ENCODE measurements around the gene ZNF774. TPM values are rescaled to one million over a fixed set of nuclear protein-coding genes. Genes with fewer than 3 reads are reported as not detected.
"Not testable (repeated sequence)": the region's sequence is repeated elsewhere in the genome, so short reads cannot be mapped to it uniquely, and the experiment has no call there.

The ZNF774 gene
- total RNA-seq, 3 donors from 2014 or later: 2.6 to 7.6 (median 4.6) TPM

DNA sequence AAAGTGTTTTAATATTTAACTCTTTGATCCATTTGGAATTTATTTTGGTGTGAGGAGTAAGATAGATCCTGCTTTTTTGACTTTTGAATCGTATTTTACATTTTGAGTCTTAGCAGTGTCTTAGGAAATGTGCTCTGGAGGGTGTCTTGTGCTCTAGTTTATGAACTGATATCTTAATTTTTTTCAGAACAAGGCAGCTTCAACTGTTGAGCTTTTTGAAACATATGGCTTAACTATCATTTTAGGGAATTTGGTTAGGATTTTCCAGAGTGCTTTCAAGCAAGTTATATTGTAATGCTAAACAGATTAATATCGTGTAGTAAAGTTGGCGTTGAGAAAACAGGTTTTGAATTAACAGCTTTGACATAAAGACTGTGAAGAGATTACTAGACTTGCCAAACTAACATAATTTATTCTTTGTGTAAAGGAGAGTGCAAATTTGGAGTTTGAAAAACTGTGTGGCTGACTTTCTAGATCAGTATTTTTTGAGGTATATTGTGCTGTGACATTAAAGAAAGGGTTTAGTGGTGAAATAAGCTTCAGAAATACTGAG lies 53.0 kb downstream of the ZNF774 start:
- H3K4me1 ChIP-seq: peaks cover 0 to 24% of the 10 kb centered on the region in 2 donors
- TF ChIP-seq POLR2AphosphoS5 (IDR thresholded peaks at IDR 0.05) (no peak), POLR2A (IDR thresholded peaks at IDR 0.05) (no peak)
- TF ChIP-seq, protein P1, sequence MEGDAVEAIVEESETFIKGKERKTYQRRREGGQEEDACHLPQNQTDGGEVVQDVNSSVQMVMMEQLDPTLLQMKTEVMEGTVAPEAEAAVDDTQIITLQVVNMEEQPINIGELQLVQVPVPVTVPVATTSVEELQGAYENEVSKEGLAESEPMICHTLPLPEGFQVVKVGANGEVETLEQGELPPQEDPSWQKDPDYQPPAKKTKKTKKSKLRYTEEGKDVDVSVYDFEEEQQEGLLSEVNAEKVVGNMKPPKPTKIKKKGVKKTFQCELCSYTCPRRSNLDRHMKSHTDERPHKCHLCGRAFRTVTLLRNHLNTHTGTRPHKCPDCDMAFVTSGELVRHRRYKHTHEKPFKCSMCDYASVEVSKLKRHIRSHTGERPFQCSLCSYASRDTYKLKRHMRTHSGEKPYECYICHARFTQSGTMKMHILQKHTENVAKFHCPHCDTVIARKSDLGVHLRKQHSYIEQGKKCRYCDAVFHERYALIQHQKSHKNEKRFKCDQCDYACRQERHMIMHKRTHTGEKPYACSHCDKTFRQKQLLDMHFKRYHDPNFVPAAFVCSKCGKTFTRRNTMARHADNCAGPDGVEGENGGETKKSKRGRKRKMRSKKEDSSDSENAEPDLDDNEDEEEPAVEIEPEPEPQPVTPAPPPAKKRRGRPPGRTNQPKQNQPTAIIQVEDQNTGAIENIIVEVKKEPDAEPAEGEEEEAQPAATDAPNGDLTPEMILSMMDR (IDR thresholded peaks at IDR 0.05): no peak

DNA sequence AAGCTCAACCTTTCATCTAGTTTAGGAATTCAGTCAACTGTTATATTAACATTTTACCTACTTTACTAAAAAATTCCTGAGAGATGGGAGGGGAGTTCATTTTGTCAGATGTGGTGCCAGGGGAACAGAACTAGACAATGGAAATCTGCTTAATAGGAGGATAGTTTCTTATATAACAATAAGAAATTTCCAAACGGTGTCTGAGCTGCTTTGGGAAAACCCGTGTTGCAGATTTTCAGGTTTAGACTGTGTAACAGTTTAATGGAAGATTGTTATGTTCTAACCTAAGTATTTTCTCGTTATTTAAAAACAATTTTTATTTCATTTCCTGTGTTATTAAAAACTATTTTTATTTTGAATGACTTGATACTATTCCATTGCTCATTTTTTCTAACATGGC lies 55.3 kb downstream of the ZNF774 start:
- TF ChIP-seq POLR2AphosphoS5 (IDR thresholded peaks at IDR 0.05) (no peak), POLR2A (IDR thresholded peaks at IDR 0.05) (no peak)
- TF ChIP-seq, protein P1 (IDR thresholded peaks at IDR 0.05): no peak
- intact Hi-C loops (cut with DNase I; ENCODE audit: low total_unique reads): no loop called here
- peaks cover 0 to 30% of the 10 kb centered on the region in 2 donors for H3K4me1 ChIP-seq
- no peak overlapping the region for H3K4me3 ChIP-seq
- H3K9me3 ChIP-seq: no peaks in the 10 kb centered on the region
- H3K27ac ChIP-seq: peak overlapping the region; percentile 59 to 96
- no peaks in the 10 kb centered on the region for H3K36me3 ChIP-seq
- no peaks in the 10 kb centered on the region for H3K27me3 ChIP-seq
- DNase-seq (ENCODE audit: low spot score in 2 of 2): no peak

More for the DNA sequence above, 53.0 kb downstream of the ZNF774 start:
- H3K27ac ChIP-seq: peak overlapping the region; percentile 10 to 96
- no peak for DNase-seq (ENCODE audit: low spot score in 2 of 2)
- no peak overlapping the region for H3K4me3 ChIP-seq
- H3K36me3 ChIP-seq: no peaks in the 10 kb centered on the region
- no peaks in the 10 kb centered on the region for H3K9me3 ChIP-seq
- no peaks in the 10 kb centered on the region for H3K27me3 ChIP-seq
- intact Hi-C loops (cut with DNase I; ENCODE audit: low total_unique reads): no loop called here

DNA sequence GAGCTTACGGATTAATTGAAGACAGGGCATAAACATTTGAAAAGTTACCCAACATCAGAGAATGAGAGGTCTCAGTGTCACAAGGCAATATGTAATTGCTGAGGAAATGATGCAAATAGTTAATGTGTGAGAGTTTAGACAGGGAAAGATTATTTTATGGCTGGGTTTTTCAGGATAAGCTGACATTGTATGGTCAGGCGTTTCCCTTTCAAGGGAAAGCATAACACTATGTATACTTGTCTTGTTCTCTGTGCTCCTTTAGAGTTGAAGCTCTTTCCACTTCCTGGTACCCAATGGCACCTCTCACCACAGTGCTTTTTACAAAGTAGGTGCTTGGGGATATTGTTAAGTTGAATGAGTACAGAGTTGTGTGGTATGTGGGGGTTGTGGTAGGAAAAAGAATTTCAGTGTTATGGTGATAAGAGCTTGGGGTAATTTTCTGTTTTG lies 55.8 kb downstream of the ZNF774 start:
- TF ChIP-seq POLR2AphosphoS5 (IDR thresholded peaks at IDR 0.05) (no peak), POLR2A (IDR thresholded peaks at IDR 0.05) (no peak)
- TF ChIP-seq, protein P1 (IDR thresholded peaks at IDR 0.05): no peak
- Histone ChIP-seq H3K36me3 (no peaks in the 10 kb centered on the region), H3K4me3 (no peak overlapping the region), H3K4me1 (peaks cover 0 to 30% of the 10 kb centered on the region in 2 donors), H3K9me3 (no peaks in the 10 kb centered on the region), H3K27me3 (no peaks in the 10 kb centered on the region), H3K27ac (peak overlapping the region; percentile 59 to 96)
- intact Hi-C loops (cut with DNase I; ENCODE audit: low total_unique reads): no loop called here
- DNase-seq (ENCODE audit: low spot score in 2 of 2): no peak

DNA sequence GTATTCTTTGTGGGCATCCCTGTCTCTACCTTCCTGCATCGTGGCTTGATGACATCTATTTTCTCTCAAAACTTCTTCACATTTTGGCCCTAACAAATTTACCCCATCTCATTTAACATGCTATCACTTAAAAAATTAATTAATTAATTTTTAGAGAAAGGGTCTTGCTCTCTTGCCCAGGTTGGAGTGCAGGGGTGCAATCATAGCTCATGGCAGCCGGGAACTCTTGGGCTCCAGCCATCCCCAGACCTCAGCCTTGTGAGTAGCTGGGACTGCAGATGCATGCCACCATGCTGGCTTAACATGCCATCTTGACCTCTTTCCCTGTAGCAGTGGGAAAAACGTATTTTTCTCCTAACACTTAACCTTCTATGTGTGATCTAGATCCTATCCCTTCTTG lies 56.6 kb downstream of the ZNF774 start:
- Histone ChIP-seq H3K4me3 (no peak overlapping the region), H3K9me3 (no peaks in the 10 kb centered on the region), H3K27me3 (no peaks in the 10 kb centered on the region), H3K36me3 (no peaks in the 10 kb centered on the region), H3K4me1 (peaks cover 0 to 33% of the 10 kb centered on the region in 2 donors), H3K27ac (peak overlapping the region in 1 of 2 donors; percentile 96)
- intact Hi-C loops (cut with DNase I; ENCODE audit: low total_unique reads): no loop called here
- TF ChIP-seq POLR2A (IDR thresholded peaks at IDR 0.05) (no peak), POLR2AphosphoS5 (IDR thresholded peaks at IDR 0.05) (no peak)
- TF ChIP-seq, protein P1 (IDR thresholded peaks at IDR 0.05): no peak
- DNase-seq (ENCODE audit: low spot score in 2 of 2): no peak

DNA sequence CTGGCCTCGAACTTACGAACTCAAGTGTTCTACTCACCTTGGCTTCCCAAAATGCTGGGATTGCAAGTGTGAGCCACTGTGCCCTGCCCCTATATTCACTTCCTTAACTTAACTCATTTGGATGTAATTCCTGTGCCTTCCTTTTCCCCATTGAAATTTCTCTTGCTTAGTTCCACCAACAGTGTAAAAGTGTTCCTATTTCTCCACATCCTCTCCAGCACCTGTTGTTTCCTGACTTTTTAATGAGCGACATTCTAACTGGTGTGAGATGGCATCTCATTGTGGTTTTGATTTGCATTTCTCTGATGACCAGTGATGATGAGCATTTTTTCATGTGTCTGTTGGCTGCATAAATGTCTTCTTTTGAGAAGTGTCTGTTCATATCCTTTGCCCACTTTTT lies 57.5 kb downstream of the ZNF774 start:
- H3K27ac ChIP-seq; DNase-seq (ENCODE audit: low spot score in 2 of 2); H3K27me3 ChIP-seq; H3K9me3 ChIP-seq; H3K36me3 ChIP-seq; intact Hi-C loops (cut with DNase I; ENCODE audit: low total_unique reads); H3K4me3 ChIP-seq: not testable (repeated sequence)
- peaks cover 0 to 39% of the 10 kb centered on the region in 2 donors for H3K4me1 ChIP-seq

DNA sequence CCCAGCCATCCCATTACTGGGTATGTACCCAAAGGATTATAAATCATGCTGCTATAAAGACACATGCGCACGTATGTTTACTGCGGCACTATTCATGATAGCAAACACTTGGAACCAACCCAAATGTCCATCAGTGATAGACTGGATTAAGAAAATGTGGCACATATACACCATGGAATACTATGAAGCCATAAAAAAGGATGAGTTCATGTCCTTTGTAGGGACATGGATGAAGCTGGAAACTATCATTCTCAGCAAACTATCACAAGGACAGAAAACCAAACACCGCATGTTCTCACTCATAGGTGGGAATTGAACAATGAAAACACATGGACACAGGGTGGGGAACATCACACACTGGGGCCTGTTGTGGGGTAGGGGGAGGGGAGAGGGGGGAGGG lies 58.2 kb downstream of the ZNF774 start:
- H3K9me3 ChIP-seq; H3K4me3 ChIP-seq; intact Hi-C loops (cut with DNase I; ENCODE audit: low total_unique reads); H3K27ac ChIP-seq; H3K27me3 ChIP-seq; DNase-seq (ENCODE audit: low spot score in 2 of 2); H3K36me3 ChIP-seq: not testable (repeated sequence)
- peaks cover 0 to 39% of the 10 kb centered on the region in 2 donors for H3K4me1 ChIP-seq

Measured in breast epithelium (tissue), 4 donors.